NK-92 (cell line): ENCODE results near the gene CAMK2N1.
A peak's percentile ranks its signal among the peaks of the same experiment; 100 is the strongest.
"Not testable (repeated sequence)": the region's sequence is repeated elsewhere in the genome, so short reads cannot be mapped to it uniquely, and the experiment has no call there.

ENCODE experiments used
- DNase-seq: peaks from one replicate; lab custom pipeline; 2025; ENCODE audit not compliant: unreplicated experiment; lab: John Stamatoyannopoulos, UW

The CAMK2N1 gene

GRCh38 chr1:20485527-20486456 is at the start of gene CAMK2N1:
Gene CAMK2N1 (minus strand): TSS chr1:20486210. CDS start chr1:20485379, 831 bp downstream.
- no peak for DNase-seq

GRCh38 chr1:20534659-20535417 is 48.8 kb upstream of the CAMK2N1 start:
- no peak for DNase-seq

- no peak for DNase-seq
Observed at GRCh38 chr1:20533635-20534034, 47.6 kb upstream of the CAMK2N1 start.

GRCh38 chr1:20530901-20531300 is 44.9 kb upstream of the CAMK2N1 start:
- DNase-seq, result no peak

- no peak for DNase-seq
Observed at GRCh38 chr1:20530306-20530705, 44.3 kb upstream of the CAMK2N1 start.

- DNase-seq, result no peak
Observed at GRCh38 chr1:20528221-20528620, 42.2 kb upstream of the CAMK2N1 start.

GRCh38 chr1:20526267-20526666 is 40.3 kb upstream of the CAMK2N1 start:
- DNase-seq, result no peak

GRCh38 chr1:20521960-20522861 is 36.2 kb upstream of the CAMK2N1 start:
- no peak for DNase-seq

- not testable (repeated sequence) for DNase-seq
Observed at GRCh38 chr1:20519609-20520262, 33.7 kb upstream of the CAMK2N1 start.

- DNase-seq, result no peak
Observed at GRCh38 chr1:20511518-20512428, 25.8 kb upstream of the CAMK2N1 start.

- no peak for DNase-seq
Observed at GRCh38 chr1:20508411-20508771, 22.4 kb upstream of the CAMK2N1 start.

- peak; percentile 23 for DNase-seq
Observed at GRCh38 chr1:20507564-20508410, 21.8 kb upstream of the CAMK2N1 start, which contains the start of gene MUL1. Gene MUL1 (minus strand): TSS chr1:20508151. CDS start chr1:20508024, 127 bp downstream.

- no peak for DNase-seq
Observed at GRCh38 chr1:20507248-20507563, 21.2 kb upstream of the CAMK2N1 start.

- no peak for DNase-seq
Observed at GRCh38 chr1:20505488-20505887, 19.5 kb upstream of the CAMK2N1 start.

- no peak for DNase-seq
Observed at GRCh38 chr1:20500716-20501115, 14.7 kb upstream of the CAMK2N1 start.

- DNase-seq, result no peak
Observed at GRCh38 chr1:20499718-20500117, 13.7 kb upstream of the CAMK2N1 start.

GRCh38 chr1:20499105-20499504 is 13.1 kb upstream of the CAMK2N1 start:
- no peak for DNase-seq

GRCh38 chr1:20498116-20498515 is 12.1 kb upstream of the CAMK2N1 start:
- DNase-seq, result no peak

GRCh38 chr1:20497506-20497905 is 11.5 kb upstream of the CAMK2N1 start:
- no peak for DNase-seq
